NK-92 (cell line): ENCODE data around the gene RAB35.

Experiments used
- DNase-seq: peaks from one replicate; lab custom pipeline; 2025; ENCODE audit not compliant: unreplicated experiment; lab: John Stamatoyannopoulos, UW

Gene RAB35

DNA sequence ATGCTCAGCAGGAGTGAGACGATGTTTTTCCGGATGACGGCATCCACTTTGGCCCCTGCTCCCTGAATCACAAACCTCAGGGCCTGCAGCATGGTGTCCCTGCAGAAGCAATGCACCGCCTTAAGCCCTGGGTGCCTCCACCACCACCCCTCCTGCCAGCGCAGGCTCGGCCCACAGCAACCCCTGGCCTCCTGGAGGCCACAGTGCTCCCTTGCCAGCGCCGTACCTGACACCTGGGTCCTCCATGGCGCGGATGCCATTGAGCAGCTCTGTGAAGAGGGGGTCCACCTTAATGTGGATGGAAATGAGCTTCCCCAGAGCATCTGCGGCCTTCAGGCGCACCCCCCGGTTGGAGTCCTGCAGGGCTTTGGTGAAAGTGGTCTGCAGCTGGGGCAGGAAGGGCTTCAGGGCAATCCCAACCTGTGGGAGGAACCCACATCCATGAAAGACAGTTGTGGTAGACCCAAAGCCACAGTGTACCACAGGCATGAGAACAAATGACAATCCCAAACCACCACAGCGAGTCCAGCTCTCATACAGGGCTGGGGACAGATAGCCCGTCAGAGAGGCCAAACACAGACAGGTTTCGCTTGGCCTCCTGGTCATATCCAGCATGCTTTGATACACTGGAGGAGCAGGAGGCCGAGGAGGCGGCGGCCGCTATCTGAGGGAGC is 17.9 kb upstream of the RAB35 start:
- DNase-seq, result no peak

DNA sequence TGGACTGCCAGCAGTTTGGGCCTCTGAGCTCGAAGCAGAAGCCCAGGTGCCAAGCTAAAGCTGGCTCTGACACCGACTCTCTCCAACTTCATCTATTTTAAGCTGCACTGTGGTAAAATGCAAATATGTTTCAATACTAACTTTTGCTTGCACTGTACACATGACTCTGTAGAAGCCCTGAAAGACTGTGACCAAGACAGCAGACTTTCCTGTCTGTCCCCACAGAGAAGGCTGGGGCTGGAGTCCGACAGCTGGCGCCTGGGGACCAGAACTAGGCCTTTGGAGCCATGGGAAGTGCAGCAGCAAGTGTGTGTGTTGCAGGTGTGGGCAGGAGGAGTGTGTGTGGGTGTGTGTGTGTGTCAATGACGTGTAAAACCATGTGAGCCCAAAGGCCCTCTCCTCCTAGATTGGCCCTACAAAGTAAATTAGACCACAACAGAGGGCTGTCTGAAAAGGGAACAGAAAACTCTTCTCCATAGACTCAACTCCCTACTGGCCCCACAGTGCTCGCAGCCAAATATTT is 16.4 kb upstream of the RAB35 start:
- no peak for DNase-seq

DNA sequence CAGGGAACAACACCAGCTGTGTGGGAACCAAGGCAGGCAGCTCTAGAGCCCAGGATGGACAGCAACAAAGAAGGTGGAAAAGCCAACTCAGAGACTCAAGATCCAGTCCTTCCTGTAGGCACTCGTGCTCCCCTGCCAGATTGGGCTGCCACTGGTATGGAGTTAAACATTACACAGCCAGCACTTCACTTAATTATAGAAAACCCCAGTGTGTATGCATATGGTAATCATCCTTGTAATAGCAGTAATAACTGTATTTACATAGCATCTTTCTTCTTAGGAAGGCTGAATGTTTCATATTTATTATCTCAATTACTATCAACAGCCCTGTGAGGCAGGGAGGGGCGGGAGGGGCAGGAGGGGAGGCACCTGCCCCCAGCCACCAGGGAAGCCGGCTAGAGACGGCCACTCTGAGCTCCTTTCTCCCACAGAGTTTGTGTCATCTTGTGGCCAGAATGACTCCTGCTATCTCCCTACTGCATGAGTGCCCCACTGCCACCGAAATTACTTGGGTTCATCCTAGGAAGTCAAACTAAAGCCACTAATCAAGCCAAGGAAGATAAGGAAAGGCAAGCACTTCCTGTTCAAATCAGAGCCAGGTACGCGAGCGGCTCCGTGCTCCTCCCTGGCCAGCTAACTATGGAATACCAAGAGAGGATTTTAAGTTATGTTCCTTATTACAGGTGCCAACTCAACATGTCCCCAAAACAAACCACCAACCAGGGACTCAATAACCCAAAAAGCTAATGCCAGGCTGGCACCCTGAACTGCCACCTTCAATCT is 15.7 kb upstream of the RAB35 start:
- DNase-seq, result no peak

DNA sequence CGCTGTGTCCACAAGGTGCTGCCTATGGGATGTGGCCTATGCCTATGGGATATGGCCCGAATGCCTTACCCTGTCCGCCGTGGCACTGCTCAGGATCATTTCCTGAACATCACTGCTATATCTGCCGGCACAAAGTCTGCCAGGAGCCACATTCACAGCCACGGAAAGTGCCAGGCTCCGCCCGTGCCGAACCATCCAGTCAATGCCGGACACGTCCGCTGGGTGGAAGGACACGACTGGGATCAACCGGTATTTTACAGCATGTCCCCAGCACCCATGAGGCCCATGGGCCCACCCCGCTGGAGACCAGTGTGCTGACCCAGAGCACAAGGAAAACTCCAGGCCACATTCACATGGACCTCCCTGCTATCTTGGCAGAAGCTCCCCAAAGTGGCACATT is 14.6 kb upstream of the RAB35 start:
- no peak for DNase-seq

DNA sequence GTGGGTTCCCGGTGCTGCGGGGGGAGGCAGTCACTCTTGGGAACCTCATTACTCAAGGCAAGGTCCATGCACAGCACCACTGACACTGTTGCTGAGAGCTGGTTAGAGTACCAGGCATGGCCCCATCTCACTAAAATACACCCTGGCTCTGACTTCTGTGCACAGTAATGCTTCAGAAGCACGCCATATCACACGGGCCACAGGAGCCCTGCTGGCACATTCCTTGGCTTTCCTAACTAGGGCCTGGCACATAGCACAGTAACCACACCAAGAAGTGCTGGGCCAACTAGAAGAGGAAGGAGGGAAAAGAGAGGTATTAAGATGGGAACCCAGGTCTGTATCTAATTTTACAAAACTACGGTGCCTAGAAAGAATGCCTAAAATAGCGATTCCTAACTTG is 13.5 kb upstream of the RAB35 start:
- no peak for DNase-seq

DNA sequence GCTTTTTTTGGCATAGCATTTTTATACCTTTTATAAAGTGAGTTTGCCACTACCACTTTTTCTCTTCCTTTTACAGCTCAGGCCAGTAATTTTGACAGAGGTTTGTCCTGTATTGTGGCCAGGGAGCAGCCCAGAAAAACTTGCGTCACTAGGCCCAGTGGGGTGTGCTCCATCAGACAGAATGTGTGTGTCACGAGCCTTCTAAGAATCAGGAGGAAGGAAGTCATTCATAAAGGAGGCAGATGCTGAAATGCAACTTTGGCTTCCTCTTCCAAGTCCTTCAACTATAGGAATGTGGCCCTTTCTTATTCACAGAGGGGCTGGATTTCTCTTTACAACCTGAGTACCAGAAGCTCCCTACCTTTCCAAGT is 10.1 kb upstream of the RAB35 start:
- DNase-seq, result no peak

DNA sequence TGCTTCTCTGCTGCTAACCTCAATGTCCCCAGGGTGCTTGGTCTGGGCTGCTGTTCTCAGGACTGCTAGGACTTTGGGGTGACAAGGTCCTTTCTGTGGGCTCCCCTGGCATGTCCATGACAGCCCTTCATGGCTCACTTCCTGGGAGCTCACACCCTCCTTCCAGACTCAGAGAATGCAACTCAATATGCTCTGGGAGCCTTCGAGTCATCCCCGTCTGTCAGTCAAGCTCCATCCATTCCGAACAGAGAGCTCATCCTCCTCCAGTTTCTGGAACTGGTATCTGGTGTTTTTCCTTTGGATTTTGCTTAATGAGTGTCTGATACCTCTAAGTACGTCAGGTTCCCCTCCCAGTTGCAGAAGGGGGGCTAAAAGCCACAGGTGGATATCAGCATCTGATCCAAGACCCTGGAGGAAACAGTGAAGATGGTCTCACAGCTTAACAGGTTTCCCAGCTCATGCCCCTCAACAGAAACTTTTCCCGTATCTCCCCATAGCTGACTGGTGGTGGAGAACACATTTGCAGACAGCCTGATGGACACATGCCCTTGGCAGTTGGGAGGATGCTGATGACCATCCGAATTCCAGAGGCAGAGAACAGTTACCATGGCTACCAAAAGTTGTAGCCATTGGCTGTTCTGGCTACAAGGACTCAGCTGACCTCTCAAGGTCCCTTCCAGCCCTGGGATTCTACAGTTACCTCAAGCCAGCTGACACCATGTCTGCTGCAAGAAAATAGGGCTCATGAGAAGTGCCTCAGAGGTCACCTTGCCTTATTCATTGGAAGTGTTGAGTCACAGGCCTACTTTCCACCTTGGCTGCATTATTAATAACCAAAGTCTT is 9.5 kb upstream of the RAB35 start:
- no peak for DNase-seq

DNA sequence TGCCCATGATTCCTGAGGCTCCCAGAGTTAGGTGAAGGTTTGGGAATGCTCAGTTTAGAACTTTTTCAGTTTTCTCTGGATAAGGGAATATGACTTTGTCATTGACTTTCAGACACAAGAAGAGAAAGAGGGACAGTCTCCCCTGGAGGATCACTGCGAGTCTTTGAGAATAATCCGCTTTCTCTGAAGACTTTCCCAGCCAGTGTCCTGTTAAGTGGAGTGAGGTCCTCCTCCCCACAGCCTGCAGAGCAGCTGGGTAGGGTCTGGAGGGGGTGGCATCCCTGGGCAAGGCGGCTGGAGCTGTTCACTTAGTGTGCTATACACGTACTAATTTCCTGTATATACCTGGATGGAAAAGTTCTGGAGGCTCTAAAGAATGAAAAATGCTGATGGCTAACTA is 8.5 kb upstream of the RAB35 start:
- DNase-seq, result no peak

DNA sequence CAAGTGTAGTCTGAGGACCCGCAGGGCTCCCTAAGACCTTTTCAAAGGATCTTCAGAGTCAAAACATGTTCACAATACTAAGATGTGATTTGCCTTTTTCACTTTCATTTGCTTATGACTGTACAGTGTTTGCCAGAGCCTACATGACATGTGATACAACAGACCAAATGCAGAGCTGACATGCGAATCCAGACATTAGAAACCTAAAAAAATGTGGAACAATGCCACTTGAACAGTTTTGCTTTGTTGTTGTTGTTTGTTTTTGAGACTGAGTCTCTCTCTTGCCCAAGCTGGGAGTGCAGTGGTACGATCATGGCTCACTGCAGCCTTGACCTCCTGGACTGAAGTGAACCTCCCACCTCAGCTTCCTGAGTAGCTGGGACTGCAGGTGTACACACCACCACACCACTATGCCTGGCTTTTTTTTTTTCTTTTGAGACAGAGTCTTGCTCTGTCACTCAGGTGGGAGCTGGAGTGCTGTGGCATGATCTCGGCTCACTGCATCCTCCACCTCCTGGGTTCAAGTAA is 5.3 kb upstream of the RAB35 start:
- DNase-seq, result no peak

DNA sequence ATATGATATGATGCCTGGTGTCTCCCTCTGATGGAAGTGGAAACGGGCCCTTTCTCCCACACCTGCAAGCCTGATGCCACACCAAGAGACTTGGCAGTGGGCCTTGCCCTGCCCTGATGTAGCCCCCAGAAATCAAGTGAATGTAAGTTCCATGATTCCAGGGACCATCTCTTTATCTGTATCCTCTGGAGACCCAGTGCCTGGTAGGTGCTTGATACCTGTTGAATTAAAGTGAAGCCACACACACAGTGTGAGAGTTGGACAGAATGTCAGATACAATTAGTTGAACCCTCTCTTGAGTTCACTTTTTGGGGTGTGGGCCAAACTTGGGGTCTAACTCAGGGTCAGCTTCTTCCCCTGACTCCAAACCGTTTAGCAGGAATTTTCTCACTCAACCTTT is 4.8 kb upstream of the RAB35 start:
- no peak for DNase-seq

DNA sequence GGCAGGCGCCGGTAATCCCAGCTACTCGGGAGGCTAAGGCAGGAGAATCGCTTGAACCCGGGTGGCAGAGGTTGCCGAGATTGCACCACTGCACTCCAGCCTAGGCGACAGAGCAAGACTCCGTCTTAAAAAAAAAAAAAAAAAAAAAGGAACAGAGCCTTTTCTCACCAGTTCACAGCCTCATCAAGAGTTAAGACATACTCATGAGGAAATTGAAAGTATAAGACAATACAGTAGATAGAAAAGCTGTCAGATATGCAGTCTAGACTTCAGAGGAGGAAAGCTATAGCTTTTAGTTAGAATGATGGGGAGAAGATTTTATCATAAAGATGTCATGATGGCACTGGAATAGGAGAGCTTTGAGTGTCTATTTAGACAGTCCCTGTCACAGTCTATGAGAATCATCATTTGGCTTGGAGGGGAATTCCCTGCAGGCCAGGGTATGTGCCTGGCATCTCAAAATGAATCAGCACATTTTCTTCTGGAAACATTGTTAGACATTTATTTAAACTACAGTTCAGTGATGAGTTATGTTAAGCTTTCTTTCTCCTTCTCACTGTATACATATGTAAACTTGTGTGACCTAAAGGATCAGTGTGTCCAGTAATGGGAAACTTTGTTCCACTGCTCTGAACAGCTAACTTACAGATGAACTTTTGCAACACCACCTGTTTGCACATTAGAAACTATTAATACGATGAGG is 2.9 kb upstream of the RAB35 start:
- no peak for DNase-seq

DNA sequence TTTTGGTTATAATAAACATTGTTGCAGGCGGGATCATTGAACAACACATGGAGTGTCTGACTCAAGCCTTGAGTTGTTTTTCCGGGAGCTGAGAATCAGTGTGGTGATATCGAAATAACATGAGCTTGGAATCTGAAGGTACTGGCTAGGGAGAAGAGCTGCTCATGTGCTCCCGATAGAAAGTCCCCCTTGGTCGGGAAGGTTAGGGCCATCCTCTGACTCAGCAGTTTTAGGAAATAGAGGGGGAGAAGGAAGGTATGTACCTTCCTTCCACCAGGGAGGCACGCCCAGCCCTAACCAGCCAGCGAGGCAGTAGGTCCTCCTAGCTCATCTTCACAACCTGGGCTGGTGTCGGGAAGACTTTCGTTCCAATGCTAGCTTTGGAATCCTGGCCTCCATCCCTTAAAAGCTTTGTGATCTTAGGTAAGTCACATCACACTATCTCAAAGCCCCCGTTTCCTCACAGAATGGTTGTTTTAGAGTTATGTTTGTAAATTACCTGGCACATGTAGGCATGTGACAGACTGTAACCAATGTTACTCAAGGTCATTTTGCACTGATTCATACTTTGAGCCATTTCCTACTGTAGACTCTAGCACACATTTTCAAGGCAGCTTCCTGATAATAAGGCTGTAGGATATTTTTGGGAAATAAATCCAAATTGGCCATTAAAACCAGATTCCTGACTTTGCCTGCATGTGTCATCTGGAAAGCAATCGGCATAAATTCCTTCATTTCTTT is 1.9 kb upstream of the RAB35 start:
- DNase-seq, result no peak

DNA sequence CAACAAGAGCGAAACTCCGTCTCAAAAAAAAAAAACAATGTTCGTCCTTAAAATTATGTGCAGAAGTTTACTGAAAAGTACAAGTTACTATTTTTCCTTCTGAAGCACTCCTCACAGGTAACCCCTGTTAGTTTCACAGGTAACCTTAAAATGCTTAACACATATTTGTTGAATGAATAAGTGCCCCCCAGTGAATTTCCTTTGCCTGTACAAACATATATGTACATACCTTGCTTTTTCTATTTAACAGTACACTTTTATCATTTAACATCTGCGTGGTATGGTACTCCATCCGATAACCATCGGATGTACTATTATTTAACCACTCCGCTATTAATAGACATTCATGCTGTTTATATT is 1.4 kb upstream of the RAB35 start:
- no peak for DNase-seq

DNA sequence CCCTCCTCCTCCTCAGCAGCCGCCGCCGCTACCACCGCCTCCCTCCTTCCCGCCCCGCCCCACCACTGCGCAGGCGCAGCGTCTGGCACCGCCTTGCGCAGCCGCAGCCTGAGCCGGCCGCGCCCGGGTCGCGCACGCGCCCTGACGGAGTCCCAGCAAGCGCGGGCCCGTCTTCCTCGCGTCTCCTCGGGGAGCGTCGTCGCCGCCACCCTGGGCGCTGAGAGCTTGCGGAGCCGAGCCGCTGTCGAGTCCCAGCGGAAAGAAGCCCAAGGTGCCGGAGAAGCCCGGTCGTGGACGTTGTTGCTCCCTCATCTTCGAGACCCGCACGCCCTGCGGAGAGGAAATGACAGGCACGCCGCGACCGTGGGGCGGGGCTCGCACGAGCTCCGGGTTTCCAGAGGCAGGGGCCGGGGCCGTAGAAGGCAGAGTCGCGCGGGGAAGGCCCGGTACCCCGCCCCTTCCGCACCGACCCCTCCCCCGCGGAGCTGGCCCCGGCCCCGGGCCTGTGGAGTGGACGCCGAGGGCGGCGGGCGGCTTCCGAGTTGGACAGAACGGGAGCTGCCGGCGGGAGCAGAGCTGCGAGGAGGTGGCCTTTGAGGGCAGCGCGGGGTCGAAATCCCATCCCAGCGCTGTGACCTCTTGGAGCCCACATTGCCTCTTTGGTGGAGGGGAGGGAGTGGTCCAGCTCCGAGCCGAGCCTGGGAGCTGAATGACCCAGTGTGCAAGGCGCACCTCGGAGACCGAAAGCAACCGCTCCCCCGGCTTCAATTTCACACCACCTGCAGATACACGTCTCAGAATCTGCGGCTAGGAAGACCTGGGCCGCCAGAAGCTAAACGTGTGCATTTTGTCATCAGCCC is 469 bp upstream of the RAB35 start:
- DNase-seq, result peak; percentile 58

DNA sequence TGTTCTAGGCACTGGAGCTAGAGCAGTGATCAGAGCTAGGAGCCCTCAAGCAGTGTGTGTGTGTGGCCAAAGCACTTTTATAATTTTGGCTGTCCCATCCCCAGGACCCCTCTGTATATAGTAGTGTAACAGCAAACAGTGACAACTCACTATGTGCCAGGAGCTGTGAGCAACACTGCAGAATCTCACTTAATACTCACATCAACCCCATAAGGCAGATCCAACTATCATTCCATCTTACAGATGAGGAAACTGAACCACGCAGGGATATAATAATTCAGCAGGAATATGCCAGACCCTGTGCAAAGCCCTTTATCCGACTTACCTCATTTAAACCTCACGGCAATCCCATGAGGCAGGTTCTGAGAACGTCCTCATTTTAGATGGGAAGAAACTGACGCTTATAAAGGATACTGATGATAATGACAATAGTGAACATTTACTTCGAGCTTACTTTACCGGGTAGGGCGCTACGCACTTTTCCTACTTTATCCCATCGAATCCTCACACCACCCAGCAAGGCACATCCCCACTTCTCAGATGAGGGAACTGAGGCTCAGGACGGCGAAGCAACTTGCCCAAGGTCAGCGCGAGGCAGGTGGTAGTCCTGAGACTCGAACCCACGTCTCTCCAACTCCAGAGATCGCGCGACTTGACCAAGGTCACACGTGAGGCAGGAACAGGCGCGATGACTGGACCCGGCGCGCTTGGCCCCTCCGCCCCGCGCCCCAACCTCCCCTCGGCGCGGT is 687 bp downstream of the RAB35 start:
- no peak for DNase-seq

DNA sequence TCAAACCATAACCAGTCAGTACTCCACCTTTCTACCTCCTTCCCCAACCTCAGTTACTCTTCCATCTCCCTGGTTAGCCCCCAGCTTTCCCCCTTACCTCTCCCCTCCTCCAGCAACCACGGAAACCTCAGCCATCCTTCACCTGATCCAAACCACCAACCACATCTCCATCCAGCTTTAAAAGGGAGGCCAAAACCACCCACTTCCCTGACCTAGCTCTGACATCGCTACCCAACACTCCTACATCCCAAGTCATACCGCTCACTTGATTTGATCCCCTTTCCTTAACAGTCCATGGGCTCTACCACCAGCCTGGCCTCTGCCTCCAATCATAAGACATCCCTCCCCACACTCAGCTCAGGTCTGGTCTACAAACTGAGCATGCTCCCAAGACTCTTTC is 1.5 kb downstream of the RAB35 start:
- DNase-seq, result no peak

DNA sequence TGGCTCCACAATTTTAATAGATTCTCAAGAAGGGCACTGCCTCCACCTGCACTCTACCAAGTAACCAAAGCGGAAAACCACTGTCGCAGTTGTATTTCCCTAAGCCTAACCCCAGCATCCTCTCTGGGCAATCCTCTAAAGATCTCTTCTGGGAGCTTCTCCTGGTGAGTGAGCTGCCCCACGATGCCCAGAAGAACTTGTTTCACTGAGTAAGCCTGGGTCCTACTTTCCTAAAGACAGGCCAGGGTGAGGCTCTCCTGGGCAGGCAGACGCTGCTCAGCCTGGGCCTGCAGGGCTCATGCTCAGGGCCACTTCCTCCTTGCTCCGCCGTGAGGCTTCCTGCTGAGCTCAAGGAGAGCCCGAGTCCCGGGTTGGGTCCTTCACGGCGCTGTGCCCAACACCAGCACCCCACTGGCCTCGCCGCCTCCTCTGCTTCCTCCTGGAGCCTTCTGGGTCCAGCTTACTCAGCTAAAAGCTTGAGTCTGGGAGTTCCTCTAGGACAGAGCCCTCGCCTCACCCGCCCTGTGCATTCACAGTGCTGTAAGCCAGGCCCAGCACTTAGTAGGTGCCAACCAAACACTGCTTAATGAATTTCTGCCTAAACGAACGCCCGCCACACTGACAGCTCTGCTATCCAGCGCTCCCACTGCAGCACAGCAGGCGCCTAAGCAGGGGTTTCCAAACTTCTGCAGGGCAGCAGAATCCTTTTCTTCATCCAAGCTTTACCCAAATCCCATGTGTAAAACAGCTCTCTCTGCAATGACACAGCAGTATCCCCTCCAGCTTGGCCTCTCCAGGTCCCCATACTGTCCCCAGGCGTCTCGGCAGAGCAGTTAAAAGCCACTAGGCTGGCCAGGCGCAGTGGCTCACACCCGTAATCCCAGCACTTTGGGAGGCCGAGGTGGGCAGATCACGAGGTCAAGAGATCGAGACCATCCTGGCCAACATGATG is 5.7 kb downstream of the RAB35 start:
- DNase-seq, result no peak
